SK-N-SH (cell line): ENCODE results near the gene KRT28. TPM values are rescaled to one million over a fixed set of nuclear protein-coding genes. Genes with fewer than 3 reads are reported as not detected.

Experiments
- CTCF ChIA-PET: fragments of 300-600, 350-600 bp; formaldehyde crosslinking; extraction: SDS; loops from one replicate; lab custom pipeline; 2021; lab: Yijun Ruan, JAX
- POLR2A ChIA-PET: fragments of 350-600 bp; sonication (Branson Sonifier 250); formaldehyde crosslinking; extraction: SDS; loops from one replicate; lab custom pipeline; 2020; ENCODE audit warnings: antibody characterized with exemption, inconsistent platforms; lab: Yijun Ruan, JAX
- DNase-seq: peaks from one replicate; pipeline ENCODE4 v3.0.0; 2012
- H2AFZ ChIP-seq: fragments of 200-600 bp; sonication (generic); 2 replicates; pipeline ENCODE4 v1.8.1; 2016; ENCODE audit warnings: antibody characterized with exemption, mild to moderate bottlenecking, low read depth
- H3F3A ChIP-seq: fragments of 200-600 bp; sonication (generic); replicated peaks from 2 replicates; pipeline ENCODE3; 2016; ENCODE audit warnings: antibody characterized with exemption, mild to moderate bottlenecking; ENCODE audit not compliant: insufficient read depth
- H3K27ac ChIP-seq, 2 experiments: fragments of 200-500 bp in 1 of 2; fragments of 200-600 bp in 1 of 2; sonication (Bioruptor generic) in 1 of 2; sonication (generic), shearing (Covaris generic) in 1 of 2; 2 replicates each; pipeline versions ENCODE4 v1.5.1 to v1.6.1; 2014 to 2016; ENCODE audit warnings: low read depth in 2 of 2, inconsistent platforms in 1 of 2, low read length in 1 of 2, mild to moderate bottlenecking in 1 of 2, mixed read lengths in 1 of 2
- H3K27me3 ChIP-seq: fragments of 200-600 bp; sonication (generic), shearing (Covaris generic); 2 replicates; pipeline ENCODE4 v1.6.1; 2016; ENCODE audit warnings: mixed run types; ENCODE audit not compliant: insufficient read depth
- H3K36me3 ChIP-seq, 2 experiments: fragments of 200-500 bp in 1 of 2; fragments of 200-600 bp in 1 of 2; sonication (Bioruptor generic) in 1 of 2; sonication (generic) in 1 of 2; replicated peaks in 1 of 2; 2 replicates each; pipeline versions ENCODE3 to v1.5.1; 2014 to 2016; ENCODE audit warnings: low read length in 1 of 2, mild to moderate bottlenecking in 1 of 2; ENCODE audit not compliant: insufficient read depth in 2 of 2, control insufficient read depth in 1 of 2
- H3K4me1 ChIP-seq, 2 experiments: fragments of 200-500 bp in 1 of 2; fragments of 200-600 bp in 1 of 2; sonication (Bioruptor generic) in 1 of 2; sonication (generic), shearing (Covaris generic) in 1 of 2; 2 replicates each; pipeline versions ENCODE4 v1.5.1 to v1.6.1; 2014 to 2016; ENCODE audit warnings: low read depth in 1 of 2, low read length in 1 of 2, mixed run types in 1 of 2; ENCODE audit not compliant: insufficient read depth in 2 of 2, control insufficient read depth in 1 of 2
- H3K4me2 ChIP-seq: fragments of 200-600 bp; sonication (generic), shearing (Covaris generic); 2 replicates; pipeline ENCODE4 v1.6.1; 2017; ENCODE audit warnings: mixed run types
- H3K4me3 ChIP-seq, 2 experiments: fragments of 200-500 bp in 1 of 2; fragments of 200-600 bp in 1 of 2; sonication (Bioruptor generic) in 1 of 2; sonication (generic), shearing (Covaris generic) in 1 of 2; 2 replicates each; pipeline versions ENCODE4 v1.5.1 to v1.8.1; 2014 to 2016; ENCODE audit warnings: low read depth in 2 of 2, inconsistent platforms in 1 of 2, low read length in 1 of 2, mild to moderate bottlenecking in 1 of 2, mixed read lengths in 1 of 2, moderate library complexity in 1 of 2
- H3K79me2 ChIP-seq: fragments of 200-600 bp; sonication (generic); 2 replicates; pipeline ENCODE4 v1.8.1; 2017; ENCODE audit warnings: mild to moderate bottlenecking; ENCODE audit not compliant: insufficient read depth
- H3K9ac ChIP-seq: fragments of 200-600 bp; sonication (generic); 2 replicates; pipeline ENCODE4 v1.6.1; 2017; ENCODE audit warnings: mixed run types
- H3K9me2 ChIP-seq: fragments of 200-600 bp; sonication (generic); 2 replicates; pipeline ENCODE4 v1.6.1; 2017; ENCODE audit warnings: mixed run types
- H3K9me3 ChIP-seq: fragments of 200-600 bp; sonication (generic); 2 replicates; pipeline ENCODE4 v1.6.1; 2017; ENCODE audit warnings: mixed run types, mild to moderate bottlenecking, moderate library complexity
- H4K20me1 ChIP-seq: fragments of 200-600 bp; sonication (generic); 2 replicates; pipeline ENCODE4 v1.6.1; 2017; ENCODE audit warnings: mild to moderate bottlenecking, mixed run types; ENCODE audit not compliant: insufficient read depth
- CHD2 ChIP-seq: fragments of 150-350 bp; IDR thresholded peaks from 2 replicates; pipeline ENCODE4 v1.6.1; 2018; ENCODE audit warnings: low read length; ENCODE audit not compliant: partially characterized antibody
- EZH2phosphoT487 ChIP-seq: fragments of 200-600 bp; sonication (generic); IDR thresholded peaks from 2 replicates; pipeline ENCODE4 v1.6.1; 2017; ENCODE audit warnings: low read depth, mixed run types, mild to moderate bottlenecking, antibody characterized with exemption, moderate library complexity, borderline replicate concordance
- GABPA ChIP-seq: IDR thresholded peaks from 2 replicates; pipeline ENCODE4 v1.4.0; 2012; ENCODE audit warnings: low read depth, mild to moderate bottlenecking
- GATA2 ChIP-seq: sonication (generic); formaldehyde crosslinking; IDR thresholded peaks from 2 replicates; pipeline ENCODE4 v1.5.0; 2020; ENCODE audit warnings: mild to moderate bottlenecking, missing genetic modification reagents
- MAX ChIP-seq: IDR thresholded peaks from 2 replicates; pipeline ENCODE4 v1.4.0; 2012; ENCODE audit warnings: low read depth
- MEF2A ChIP-seq: IDR thresholded peaks from 2 replicates; pipeline ENCODE4 v1.4.0; 2012; ENCODE audit warnings: low read depth, borderline replicate concordance
- MXI1 ChIP-seq: IDR thresholded peaks from 2 replicates; pipeline ENCODE4 v1.6.1; 2012; ENCODE audit warnings: mild to moderate bottlenecking, low read depth, low read length, improper control_type of control experiment
- NRF1 ChIP-seq: IDR thresholded peaks from 2 replicates; pipeline ENCODE4 v1.6.1; 2012; ENCODE audit warnings: low read depth, mild to moderate bottlenecking, low read length
- POLR2AphosphoS5 ChIP-seq: IDR thresholded peaks from 2 replicates; pipeline ENCODE4 v1.6.1; 2012; ENCODE audit warnings: low read depth, low read length
- RCOR1 ChIP-seq: fragments of 150-350 bp; IDR thresholded peaks from 2 replicates; pipeline ENCODE4 v1.6.1; 2017; ENCODE audit warnings: antibody characterized with exemption, low read length
- REST ChIP-seq: IDR thresholded peaks from 2 replicates; pipeline ENCODE4 v1.6.1; 2012; ENCODE audit warnings: mild to moderate bottlenecking, low read depth, low read length, moderate library complexity
- RFX5 ChIP-seq: IDR thresholded peaks from 2 replicates; pipeline ENCODE4 v1.6.1; 2012; ENCODE audit warnings: mild to moderate bottlenecking, improper control_type of control experiment, low read length
- RXRA ChIP-seq: IDR thresholded peaks from 2 replicates; pipeline ENCODE4 v1.4.0; 2012; ENCODE audit warnings: low read depth, mild to moderate bottlenecking, borderline replicate concordance
- SIN3A ChIP-seq: IDR thresholded peaks from 2 replicates; pipeline ENCODE4 v1.6.1; 2012; ENCODE audit warnings: low read depth, mild to moderate bottlenecking, low read length, moderate library complexity, borderline replicate concordance
- SMC3 ChIP-seq: IDR thresholded peaks from 2 replicates; pipeline ENCODE4 v1.6.1; 2012; ENCODE audit warnings: low read depth, low read length, improper control_type of control experiment
- TAF1 ChIP-seq: IDR thresholded peaks from 2 replicates; pipeline ENCODE4 v1.6.1; 2012; ENCODE audit warnings: low read depth, mild to moderate bottlenecking, low read length, moderate library complexity, borderline replicate concordance
- TCF12 ChIP-seq: IDR thresholded peaks from 2 replicates; pipeline ENCODE4 v1.4.0; 2012
- USF1 ChIP-seq: IDR thresholded peaks from 2 replicates; pipeline ENCODE4 v1.4.0; 2012; ENCODE audit warnings: low read depth, borderline replicate concordance
- YY1 ChIP-seq: IDR thresholded peaks from 2 replicates; pipeline ENCODE4 v1.4.0; 2012; ENCODE audit warnings: low read depth, mild to moderate bottlenecking
- WGBS: methylation state at CpG from one replicate; pipeline ENCODE4 v1.1.6; 2017; ENCODE audit warnings: low lambda C conversion rate; 5-methylcytosine and 5-hydroxymethylcytosine counted together
- polyA plus RNA-seq, 3 experiments: library from polyadenylated mRNA; depleted of rRNA; stranded (reverse); fragments of >200 nt; gene quantifications; 2 replicates each; pipeline ENCODE4 v1.2.3, GENCODE V29; 2012
- TF ChIP-seq, protein P1 (sequence below): fragments of 150-350 bp; IDR thresholded peaks from 2 replicates; pipeline ENCODE4 v1.6.1; 2017; ENCODE audit warnings: antibody characterized with exemption, low read length, low read depth, borderline replicate concordance
- TF ChIP-seq, protein P2 (sequence below): fragments of 150-350 bp; IDR thresholded peaks from 2 replicates; pipeline ENCODE4 v1.6.1; 2016; ENCODE audit warnings: mild to moderate bottlenecking, low read depth, low read length

The KRT28 gene
- polyA plus RNA-seq, 1 of the 3 experiments (the other 2 are of a cell fraction): not detected

DNA sequence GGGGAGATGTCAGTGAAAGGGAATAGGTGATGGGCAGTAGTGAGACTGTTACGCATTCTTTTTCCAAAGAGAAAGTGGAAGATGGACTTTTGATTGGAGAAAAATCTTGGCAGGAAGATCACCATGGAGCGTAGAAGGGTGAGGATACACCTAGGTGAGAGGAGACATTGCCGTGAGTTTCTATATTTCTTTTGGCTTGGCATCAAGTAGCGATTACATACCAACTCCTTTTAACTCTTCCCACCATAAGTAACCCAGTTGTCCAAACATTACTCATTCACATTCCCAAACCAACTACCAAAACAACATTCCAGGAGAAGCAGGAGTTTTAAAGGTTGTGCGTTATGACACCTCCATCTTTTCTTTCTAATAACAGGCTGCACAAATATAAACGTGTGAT is 10.7 kb upstream of the KRT28 start:
- no peaks in the 10 kb centered on the region for H3K9me3 ChIP-seq
- H2AFZ ChIP-seq: no peak overlapping the region
- CTCF ChIA-PET: interaction anchor here (1.4 to 2.8 kb wide), 2 partner anchors 9 to 852 kb away, joined by 5 to 11 read pairs; no protein-coding TSS in a partner anchor
- H3K9me2 ChIP-seq: no peaks in the 10 kb centered on the region
- no peak overlapping the region for H3K4me2 ChIP-seq
- no peaks in the 10 kb centered on the region for H3K4me1 ChIP-seq
- H3F3A ChIP-seq: no peaks in the 10 kb centered on the region
- H3K36me3 ChIP-seq: no peaks in the 10 kb centered on the region
- no peak for DNase-seq
- 16% methylated on average over 6 of the region's 6 CpGs for WGBS
- no peaks in the 10 kb centered on the region for H4K20me1 ChIP-seq
- POLR2A ChIA-PET: no interaction called here
- H3K79me2 ChIP-seq: no peaks in the 10 kb centered on the region
- H3K27ac ChIP-seq: no peak overlapping the region
- TF ChIP-seq SIN3A (no peak), RXRA (no peak), SMC3 (no peak), EZH2phosphoT487 (no peak), RCOR1 (no peak), CHD2 (no peak), RFX5 (no peak), POLR2AphosphoS5 (no peak), GATA2 (CRISPR knock-in tag) (no peak), NRF1 (no peak), TAF1 (no peak), MXI1 (no peak), GABPA (no peak)
- TF ChIP-seq, protein P1, sequence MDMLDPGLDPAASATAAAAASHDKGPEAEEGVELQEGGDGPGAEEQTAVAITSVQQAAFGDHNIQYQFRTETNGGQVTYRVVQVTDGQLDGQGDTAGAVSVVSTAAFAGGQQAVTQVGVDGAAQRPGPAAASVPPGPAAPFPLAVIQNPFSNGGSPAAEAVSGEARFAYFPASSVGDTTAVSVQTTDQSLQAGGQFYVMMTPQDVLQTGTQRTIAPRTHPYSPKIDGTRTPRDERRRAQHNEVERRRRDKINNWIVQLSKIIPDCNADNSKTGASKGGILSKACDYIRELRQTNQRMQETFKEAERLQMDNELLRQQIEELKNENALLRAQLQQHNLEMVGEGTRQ: no peak
- TF ChIP-seq, protein P2, sequence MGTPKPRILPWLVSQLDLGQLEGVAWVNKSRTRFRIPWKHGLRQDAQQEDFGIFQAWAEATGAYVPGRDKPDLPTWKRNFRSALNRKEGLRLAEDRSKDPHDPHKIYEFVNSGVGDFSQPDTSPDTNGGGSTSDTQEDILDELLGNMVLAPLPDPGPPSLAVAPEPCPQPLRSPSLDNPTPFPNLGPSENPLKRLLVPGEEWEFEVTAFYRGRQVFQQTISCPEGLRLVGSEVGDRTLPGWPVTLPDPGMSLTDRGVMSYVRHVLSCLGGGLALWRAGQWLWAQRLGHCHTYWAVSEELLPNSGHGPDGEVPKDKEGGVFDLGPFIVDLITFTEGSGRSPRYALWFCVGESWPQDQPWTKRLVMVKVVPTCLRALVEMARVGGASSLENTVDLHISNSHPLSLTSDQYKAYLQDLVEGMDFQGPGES: no peak
- peaks cover 45% of the 10 kb centered on the region for H3K27me3 ChIP-seq
- no peak overlapping the region for H3K4me3 ChIP-seq
- H3K9ac ChIP-seq: no peak overlapping the region

GRCh38 chr17:40809721-40810421 is 10.1 kb upstream of the KRT28 start:
- no peak overlapping the region for H3K4me2 ChIP-seq
- no peak overlapping the region for H2AFZ ChIP-seq
- no peak overlapping the region for H3K4me3 ChIP-seq
- no peaks in the 10 kb centered on the region for H4K20me1 ChIP-seq
- H3K9me2 ChIP-seq: no peaks in the 10 kb centered on the region
- H3K9me3 ChIP-seq: no peaks in the 10 kb centered on the region
- H3K27me3 ChIP-seq: peaks cover 50% of the 10 kb centered on the region
- no peak overlapping the region for H3K9ac ChIP-seq
- H3F3A ChIP-seq: no peaks in the 10 kb centered on the region
- CTCF ChIA-PET: interaction anchor here (1.4 to 2.8 kb wide), 2 partner anchors 9 to 853 kb away, joined by 5 to 11 read pairs; no protein-coding TSS in a partner anchor
- H3K4me1 ChIP-seq: no peaks in the 10 kb centered on the region
- 17% methylated on average over 2 of the region's 2 CpGs for WGBS
- H3K27ac ChIP-seq: no peak overlapping the region
- no peak for DNase-seq
- no peaks in the 10 kb centered on the region for H3K36me3 ChIP-seq
- no peaks in the 10 kb centered on the region for H3K79me2 ChIP-seq
- POLR2A ChIA-PET: no interaction called here
- TF ChIP-seq YY1: no peak
- TF ChIP-seq USF1: no peak
- no peak for TF ChIP-seq TCF12
- no peak for TF ChIP-seq MEF2A
- no peak for TF ChIP-seq RXRA
- TF ChIP-seq REST: no peak
- no peak for TF ChIP-seq MXI1
- no peak for TF ChIP-seq MAX
